ENCODE measurements around the gene ZFAND3.

DNA sequence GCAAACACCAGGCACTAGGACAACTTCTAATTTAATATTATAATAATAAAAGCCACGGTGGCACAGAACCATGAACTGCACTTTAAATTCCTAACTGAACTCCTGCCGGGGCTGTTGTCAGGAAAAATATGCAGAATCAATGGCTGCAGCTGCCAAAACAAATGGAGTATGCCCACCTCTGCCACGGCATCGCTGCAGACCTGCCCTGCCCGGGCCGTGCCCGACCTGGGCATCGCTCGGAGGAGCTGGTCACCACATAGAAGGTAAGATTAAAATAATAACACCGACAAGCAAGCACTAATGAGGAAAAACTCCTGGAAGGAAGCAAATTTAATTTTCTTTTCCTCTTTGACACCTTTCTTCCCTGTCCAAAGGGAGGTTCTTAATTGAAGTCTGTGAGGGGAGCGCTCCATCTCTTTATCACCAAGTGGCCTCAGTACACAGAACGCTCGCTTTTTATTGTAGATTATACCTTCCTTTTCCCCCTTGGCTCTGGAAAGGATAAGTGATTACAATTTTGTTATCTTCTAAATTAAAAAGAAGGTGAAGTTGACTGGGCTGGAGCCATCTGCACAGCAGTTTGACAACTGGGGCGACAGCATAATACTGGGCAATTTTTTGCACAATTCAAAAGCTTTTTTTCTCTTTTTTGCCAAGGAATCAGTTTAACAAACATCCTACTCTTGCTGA, 351.3 kb downstream of the ZFAND3 start:
- TF ChIP-seq SP1 (IDR thresholded peaks at IDR 0.05) (no peak), L3MBTL2 (conservative IDR thresholded peaks at IDR 0.05) (no peak), SUZ12 (IDR thresholded peaks at IDR 0.05) (no peak), FOXM1 (IDR thresholded peaks at IDR 0.05; ENCODE audit: borderline replicate concordance) (no peak), FOXK2 (IDR thresholded peaks at IDR 0.05) (no peak), HDGF (IDR thresholded peaks at IDR 0.05; ENCODE audit: borderline replicate concordance) (no peak)
